GM23338 (cell line): Measurements from ENCODE around the gene CDNF. TPM values are rescaled to one million over a fixed set of nuclear protein-coding genes. Genes with fewer than 3 reads are reported as not detected.

Experiments
- ATAC-seq: fragments of 200-7000 bp; cut with Tn5 transposase; 3 replicates; pipeline ENCODE4 v1.9.1; 2020
- DNase-seq: peaks from one replicate; pipeline ENCODE4 v3.0.0-alpha.2; 2015; ENCODE audit warnings: low spot score
- H2AFZ ChIP-seq: fragments of 200-600 bp; sonication (generic); 2 replicates; pipeline ENCODE4 v1.8.0; 2016; ENCODE audit warnings: antibody characterized with exemption, mild to moderate bottlenecking, moderate library complexity
- H3F3A ChIP-seq: fragments of 200-600 bp; sonication (generic); replicated peaks from 2 replicates; pipeline ENCODE4 v1.8.0; 2017; ENCODE audit warnings: antibody characterized with exemption, mixed run types, low read depth
- H3K27ac ChIP-seq: fragments of 200-600 bp; sonication (generic); 2 replicates; pipeline ENCODE4 v1.6.1; 2016; ENCODE audit warnings: low read depth
- H3K27me3 ChIP-seq: fragments of 200-600 bp; sonication (generic); 2 replicates; pipeline ENCODE4 v1.8.0; 2016; ENCODE audit warnings: mild to moderate bottlenecking, mixed run types, moderate library complexity; ENCODE audit not compliant: insufficient read depth
- H3K36me3 ChIP-seq: fragments of 200-600 bp; sonication (generic); 2 replicates; pipeline ENCODE4 v1.8.0; 2016; ENCODE audit warnings: mild to moderate bottlenecking; ENCODE audit not compliant: insufficient read depth
- H3K4me1 ChIP-seq: fragments of 200-600 bp; sonication (generic); 2 replicates; pipeline ENCODE4 v1.8.0; 2016; ENCODE audit warnings: mild to moderate bottlenecking, moderate library complexity; ENCODE audit not compliant: insufficient read depth
- H3K4me2 ChIP-seq: fragments of 200-600 bp; sonication (generic); 2 replicates; pipeline ENCODE4 v1.7.1; 2017; ENCODE audit warnings: mixed run types
- H3K4me3 ChIP-seq: fragments of 200-600 bp; sonication (generic); 2 replicates; pipeline ENCODE4 v1.6.1; 2016; ENCODE audit warnings: mixed run types
- H3K79me2 ChIP-seq: fragments of 200-600 bp; sonication (generic); replicated peaks from 2 replicates; pipeline ENCODE4 v1.8.0; 2017; ENCODE audit warnings: mild to moderate bottlenecking; ENCODE audit not compliant: insufficient read depth
- H3K9me2 ChIP-seq: fragments of 200-600 bp; sonication (generic); 2 replicates; pipeline ENCODE4 v1.8.0; 2017; ENCODE audit not compliant: insufficient read depth
- H4K20me1 ChIP-seq: fragments of 200-600 bp; sonication (generic); replicated peaks from 2 replicates; pipeline ENCODE4 v1.8.0; 2017; ENCODE audit warnings: mild to moderate bottlenecking; ENCODE audit not compliant: insufficient read depth
- H3K27ac Mint-ChIP-seq: 2 replicates; pipeline ENCODE4 v1.8.0; 2020; ENCODE audit warnings: inconsistent platforms, mild to moderate bottlenecking, moderate library complexity, mixed read lengths
- H3K27me3 Mint-ChIP-seq: 3 replicates; pipeline ENCODE4 v1.8.0; 2022; ENCODE audit warnings: low read depth, mild to moderate bottlenecking, moderate library complexity, mixed read lengths, inconsistent platforms; ENCODE audit not compliant: insufficient read depth, poor library complexity
- H3K36me3 Mint-ChIP-seq: 3 replicates; pipeline ENCODE4 v1.8.0; 2021; ENCODE audit warnings: low read depth, mild to moderate bottlenecking, inconsistent platforms, moderate library complexity, mixed read lengths
- H3K4me1 Mint-ChIP-seq: 3 replicates; pipeline ENCODE4 v1.8.0; 2020; ENCODE audit warnings: mild to moderate bottlenecking, inconsistent platforms, mixed read lengths
- H3K4me3 Mint-ChIP-seq: 3 replicates; pipeline ENCODE4 v1.8.0; 2021; ENCODE audit warnings: moderate library complexity, mild to moderate bottlenecking, inconsistent platforms, mixed read lengths
- H3K9me3 Mint-ChIP-seq: 3 replicates; pipeline ENCODE4 v1.8.0; 2020; ENCODE audit warnings: moderate library complexity, mild to moderate bottlenecking, inconsistent platforms, mixed read lengths
- EZH2phosphoT487 ChIP-seq: fragments of 200-600 bp; sonication (generic); IDR thresholded peaks from one replicate; pipeline ENCODE4 v1.8.1; 2018; ENCODE audit warnings: antibody characterized with exemption; ENCODE audit not compliant: unreplicated experiment
- JUNB ChIP-seq: IDR thresholded peaks from one replicate; pipeline ENCODE4 v1.6.1; 2016; ENCODE audit warnings: antibody characterized with exemption; ENCODE audit not compliant: unreplicated experiment
- NANOG ChIP-seq: IDR thresholded peaks from 2 replicates; pipeline ENCODE4 v1.6.1; 2016; ENCODE audit warnings: antibody characterized with exemption, borderline replicate concordance
- STAT1 ChIP-seq: IDR thresholded peaks from one replicate; pipeline ENCODE4 v1.6.1; 2016; ENCODE audit warnings: antibody characterized with exemption; ENCODE audit not compliant: unreplicated experiment
- ZNF114 ChIP-seq: fragments of 250-450 bp; sonication (Bioruptor Pico); IDR thresholded peaks from 2 replicates; pipeline ENCODE4 v1.5.0; 2020; ENCODE audit warnings: mild to moderate bottlenecking, moderate library complexity
- ZNF331 ChIP-seq: fragments of 250-450 bp; sonication (Bioruptor Pico); IDR thresholded peaks from 2 replicates; pipeline ENCODE4 v1.5.0; 2020; ENCODE audit warnings: low read depth, mild to moderate bottlenecking, moderate library complexity
- polyA plus RNA-seq: library from polyadenylated mRNA; unstranded; fragments of >200 nt; fragmentation: Nextera tagmentation; extraction: Ambion mirVana; gene quantifications from 2 replicates; pipeline ENCODE4 v1.2.1, GENCODE V29; 2016
- total RNA-seq: library from RNA; depleted of rRNA; stranded (reverse); fragments of >200 nt; shearing (Covaris generic); gene quantifications from 2 replicates; pipeline ENCODE4 v1.2.3, GENCODE V29; 2014
- TF ChIP-seq, protein P1 (sequence below): IDR thresholded peaks from 2 replicates; pipeline ENCODE4 v1.6.1; 2016; ENCODE audit warnings: antibody characterized with exemption
- TF ChIP-seq, protein P2 (sequence below): fragments of 250-450 bp; sonication (Bioruptor Pico); IDR thresholded peaks from 2 replicates; pipeline ENCODE4 v1.5.0; 2020; ENCODE audit warnings: mild to moderate bottlenecking, moderate library complexity

The CDNF gene
- total and polyA plus RNA-seq, 2 experiments from 2014 or later = 0.26 to 1.1 TPM

DNA sequence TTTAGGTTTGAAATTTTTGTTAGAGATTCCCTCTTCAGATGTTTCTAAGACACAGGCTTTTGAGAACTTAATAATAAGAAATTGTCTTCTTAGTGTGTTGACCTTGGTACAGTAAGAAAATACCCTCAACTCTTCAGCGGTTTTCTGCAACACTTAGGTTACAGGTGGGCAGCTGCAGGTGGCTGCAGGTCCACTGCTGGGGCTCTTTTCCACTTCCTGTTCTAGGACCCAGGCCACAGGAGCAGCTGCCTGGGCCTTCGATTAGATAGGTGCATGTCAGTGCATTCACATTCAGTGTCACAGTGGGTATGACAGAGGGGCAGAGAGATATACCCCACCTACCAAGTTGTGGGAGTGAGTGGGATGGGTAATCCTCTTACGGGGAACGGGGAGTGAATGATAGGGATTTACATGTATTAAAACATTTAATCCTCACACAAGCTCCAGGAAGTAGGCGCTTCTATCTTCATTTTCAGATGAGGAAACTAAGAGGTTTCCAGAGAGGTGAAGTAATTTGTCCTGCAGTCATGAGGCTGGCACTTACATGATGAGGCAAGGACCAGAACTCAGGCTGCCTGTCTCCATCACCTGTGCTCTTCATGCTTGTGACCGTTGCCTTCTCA, 20.6 kb upstream of the CDNF start:
- ATAC-seq = no peak
- no peaks in the 10 kb centered on the region for H3K27me3 ChIP-seq
- no peak overlapping the region for H3K4me2 ChIP-seq

More for the DNA sequence above, 20.6 kb upstream of the CDNF start:
- no peaks in the 10 kb centered on the region; the same call in 2 of the 3 replicates for H3K9me3 Mint-ChIP-seq
- DNase-seq = no peak
- no peaks in the 10 kb centered on the region; the same call in 1 of the 2 replicates for H3K36me3 ChIP-seq
- H3K79me2 ChIP-seq = no peaks in the 10 kb centered on the region
- H3K36me3 Mint-ChIP-seq = peaks cover 35% of the 10 kb centered on the region
- H3K27me3 Mint-ChIP-seq = peaks cover 2% of the 10 kb centered on the region
- H3K4me1 ChIP-seq = no peaks in the 10 kb centered on the region
- H2AFZ ChIP-seq = no peak overlapping the region
- H3K4me3 Mint-ChIP-seq = no peak overlapping the region
- H3F3A ChIP-seq = no peaks in the 10 kb centered on the region
- H3K4me1 Mint-ChIP-seq = no peaks in the 10 kb centered on the region
- TF ChIP-seq ZNF331 (no peak), EZH2phosphoT487 (no peak), NANOG (no peak), ZNF114 (no peak), STAT1 (no peak), JUNB (no peak)
- TF ChIP-seq, protein P1, sequence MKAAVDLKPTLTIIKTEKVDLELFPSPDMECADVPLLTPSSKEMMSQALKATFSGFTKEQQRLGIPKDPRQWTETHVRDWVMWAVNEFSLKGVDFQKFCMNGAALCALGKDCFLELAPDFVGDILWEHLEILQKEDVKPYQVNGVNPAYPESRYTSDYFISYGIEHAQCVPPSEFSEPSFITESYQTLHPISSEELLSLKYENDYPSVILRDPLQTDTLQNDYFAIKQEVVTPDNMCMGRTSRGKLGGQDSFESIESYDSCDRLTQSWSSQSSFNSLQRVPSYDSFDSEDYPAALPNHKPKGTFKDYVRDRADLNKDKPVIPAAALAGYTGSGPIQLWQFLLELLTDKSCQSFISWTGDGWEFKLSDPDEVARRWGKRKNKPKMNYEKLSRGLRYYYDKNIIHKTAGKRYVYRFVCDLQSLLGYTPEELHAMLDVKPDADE = no peak
- TF ChIP-seq, protein P2, sequence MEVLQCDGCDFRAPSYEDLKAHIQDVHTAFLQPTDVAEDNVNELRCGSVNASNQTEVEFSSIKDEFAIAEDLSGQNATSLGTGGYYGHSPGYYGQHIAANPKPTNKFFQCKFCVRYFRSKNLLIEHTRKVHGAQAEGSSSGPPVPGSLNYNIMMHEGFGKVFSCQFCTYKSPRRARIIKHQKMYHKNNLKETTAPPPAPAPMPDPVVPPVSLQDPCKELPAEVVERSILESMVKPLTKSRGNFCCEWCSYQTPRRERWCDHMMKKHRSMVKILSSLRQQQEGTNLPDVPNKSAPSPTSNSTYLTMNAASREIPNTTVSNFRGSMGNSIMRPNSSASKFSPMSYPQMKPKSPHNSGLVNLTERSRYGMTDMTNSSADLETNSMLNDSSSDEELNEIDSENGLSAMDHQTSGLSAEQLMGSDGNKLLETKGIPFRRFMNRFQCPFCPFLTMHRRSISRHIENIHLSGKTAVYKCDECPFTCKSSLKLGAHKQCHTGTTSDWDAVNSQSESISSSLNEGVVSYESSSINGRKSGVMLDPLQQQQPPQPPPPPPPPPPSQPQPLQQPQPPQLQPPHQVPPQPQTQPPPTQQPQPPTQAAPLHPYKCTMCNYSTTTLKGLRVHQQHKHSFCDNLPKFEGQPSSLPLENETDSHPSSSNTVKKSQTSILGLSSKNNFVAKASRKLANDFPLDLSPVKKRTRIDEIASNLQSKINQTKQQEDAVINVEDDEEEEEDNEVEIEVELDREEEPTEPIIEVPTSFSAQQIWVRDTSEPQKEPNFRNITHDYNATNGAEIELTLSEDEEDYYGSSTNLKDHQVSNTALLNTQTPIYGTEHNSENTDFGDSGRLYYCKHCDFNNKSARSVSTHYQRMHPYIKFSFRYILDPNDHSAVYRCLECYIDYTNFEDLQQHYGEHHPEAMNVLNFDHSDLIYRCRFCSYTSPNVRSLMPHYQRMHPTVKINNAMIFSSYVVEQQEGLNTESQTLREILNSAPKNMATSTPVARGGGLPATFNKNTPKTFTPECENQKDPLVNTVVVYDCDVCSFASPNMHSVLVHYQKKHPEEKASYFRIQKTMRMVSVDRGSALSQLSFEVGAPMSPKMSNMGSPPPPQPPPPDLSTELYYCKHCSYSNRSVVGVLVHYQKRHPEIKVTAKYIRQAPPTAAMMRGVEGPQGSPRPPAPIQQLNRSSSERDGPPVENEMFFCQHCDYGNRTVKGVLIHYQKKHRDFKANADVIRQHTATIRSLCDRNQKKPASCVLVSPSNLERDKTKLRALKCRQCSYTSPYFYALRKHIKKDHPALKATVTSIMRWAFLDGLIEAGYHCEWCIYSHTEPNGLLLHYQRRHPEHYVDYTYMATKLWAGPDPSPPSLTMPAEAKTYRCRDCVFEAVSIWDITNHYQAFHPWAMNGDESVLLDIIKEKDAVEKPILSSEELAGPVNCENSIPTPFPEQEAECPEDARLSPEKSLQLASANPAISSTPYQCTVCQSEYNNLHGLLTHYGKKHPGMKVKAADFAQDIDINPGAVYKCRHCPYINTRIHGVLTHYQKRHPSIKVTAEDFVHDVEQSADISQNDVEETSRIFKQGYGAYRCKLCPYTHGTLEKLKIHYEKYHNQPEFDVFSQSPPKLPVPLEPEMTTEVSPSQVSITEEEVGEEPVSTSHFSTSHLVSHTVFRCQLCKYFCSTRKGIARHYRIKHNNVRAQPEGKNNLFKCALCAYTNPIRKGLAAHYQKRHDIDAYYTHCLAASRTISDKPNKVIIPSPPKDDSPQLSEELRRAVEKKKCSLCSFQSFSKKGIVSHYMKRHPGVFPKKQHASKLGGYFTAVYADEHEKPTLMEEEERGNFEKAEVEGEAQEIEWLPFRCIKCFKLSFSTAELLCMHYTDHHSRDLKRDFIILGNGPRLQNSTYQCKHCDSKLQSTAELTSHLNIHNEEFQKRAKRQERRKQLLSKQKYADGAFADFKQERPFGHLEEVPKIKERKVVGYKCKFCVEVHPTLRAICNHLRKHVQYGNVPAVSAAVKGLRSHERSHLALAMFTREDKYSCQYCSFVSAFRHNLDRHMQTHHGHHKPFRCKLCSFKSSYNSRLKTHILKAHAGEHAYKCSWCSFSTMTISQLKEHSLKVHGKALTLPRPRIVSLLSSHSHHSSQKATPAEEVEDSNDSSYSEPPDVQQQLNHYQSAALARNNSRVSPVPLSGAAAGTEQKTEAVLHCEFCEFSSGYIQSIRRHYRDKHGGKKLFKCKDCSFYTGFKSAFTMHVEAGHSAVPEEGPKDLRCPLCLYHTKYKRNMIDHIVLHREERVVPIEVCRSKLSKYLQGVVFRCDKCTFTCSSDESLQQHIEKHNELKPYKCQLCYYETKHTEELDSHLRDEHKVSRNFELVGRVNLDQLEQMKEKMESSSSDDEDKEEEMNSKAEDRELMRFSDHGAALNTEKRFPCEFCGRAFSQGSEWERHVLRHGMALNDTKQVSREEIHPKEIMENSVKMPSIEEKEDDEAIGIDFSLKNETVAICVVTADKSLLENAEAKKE (CRISPR knock-in tag) = no peak
- no peak overlapping the region for H3K27ac Mint-ChIP-seq
- no peak overlapping the region for H3K4me3 ChIP-seq
- no peaks in the 10 kb centered on the region for H4K20me1 ChIP-seq
- H3K9me2 ChIP-seq = no peaks in the 10 kb centered on the region
- H3K27ac ChIP-seq = no peak overlapping the region
